ENCODE data around the gene MORF4L1.

GRCh38 chr15:78904599-78905358 is 32.1 kb downstream of the MORF4L1 start:
- TF ChIP-seq POLR2A (IDR thresholded peaks at IDR 0.05; ENCODE audit: low read length), result no peak
- TF ChIP-seq GATA1 (IDR thresholded peaks at IDR 0.05; ENCODE audit: low read depth, low read length), result no peak
